ENCODE results near the gene GPC5.
"Not testable (repeated sequence)": the region's sequence is repeated elsewhere in the genome, so short reads cannot be mapped to it uniquely, and the experiment has no call there.

The GPC5 gene

GRCh38 chr13:92694047-92694446, 1295.6 kb downstream of the GPC5 start:
- DNase-seq = no peak

GRCh38 chr13:92695827-92696226, 1297.4 kb downstream of the GPC5 start:
- DNase-seq = not testable (repeated sequence)

GRCh38 chr13:92716749-92717148, 1318.3 kb downstream of the GPC5 start:
- DNase-seq = no peak

- no peak for DNase-seq
Observed at GRCh38 chr13:92717857-92718256, 1319.4 kb downstream of the GPC5 start.

GRCh38 chr13:92719868-92720267, 1321.4 kb downstream of the GPC5 start:
- no peak for DNase-seq

- DNase-seq = no peak
Observed at GRCh38 chr13:92721620-92722019, 1323.2 kb downstream of the GPC5 start.

GRCh38 chr13:92727118-92727517, 1328.7 kb downstream of the GPC5 start:
- DNase-seq = no peak

GRCh38 chr13:92734068-92734467, 1335.6 kb downstream of the GPC5 start:
- no peak for DNase-seq

GRCh38 chr13:92734545-92734944, 1336.1 kb downstream of the GPC5 start:
- DNase-seq = no peak

GRCh38 chr13:92735909-92736308, 1337.5 kb downstream of the GPC5 start:
- no peak for DNase-seq

GRCh38 chr13:92739306-92739818, 1340.9 kb downstream of the GPC5 start:
- no peak for DNase-seq

GRCh38 chr13:92743992-92744391, 1345.6 kb downstream of the GPC5 start:
- no peak for DNase-seq

- no peak for DNase-seq
Observed at GRCh38 chr13:92745258-92745657, 1346.8 kb downstream of the GPC5 start.

- DNase-seq = not testable (repeated sequence)
Observed at GRCh38 chr13:92752705-92753104, 1354.3 kb downstream of the GPC5 start.

GRCh38 chr13:92761710-92762109, 1363.3 kb downstream of the GPC5 start:
- DNase-seq = no peak

GRCh38 chr13:92767468-92767867, 1369.0 kb downstream of the GPC5 start:
- no peak for DNase-seq

- DNase-seq = no peak
Observed at GRCh38 chr13:92768602-92769001, 1370.2 kb downstream of the GPC5 start.

- no peak for DNase-seq
Observed at GRCh38 chr13:92769046-92769445, 1370.6 kb downstream of the GPC5 start.

GRCh38 chr13:92775658-92776057, 1377.2 kb downstream of the GPC5 start:
- DNase-seq = no peak

GRCh38 chr13:92781965-92782690, 1383.7 kb downstream of the GPC5 start:
- DNase-seq = no peak

GRCh38 chr13:92802776-92803175, 1404.4 kb downstream of the GPC5 start:
- no peak for DNase-seq

- DNase-seq = no peak
Observed at GRCh38 chr13:92804346-92804745, 1405.9 kb downstream of the GPC5 start.

GRCh38 chr13:92804926-92805325, 1406.5 kb downstream of the GPC5 start:
- no peak for DNase-seq

GRCh38 chr13:92805766-92806165, 1407.3 kb downstream of the GPC5 start:
- DNase-seq = no peak

GRCh38 chr13:92806215-92806614, 1407.8 kb downstream of the GPC5 start:
- no peak for DNase-seq

Measured in activated naive CD4-positive, alpha-beta T cell treated with anti-CD3 and anti-CD28 coated beads, Interleukin-2, amount 50 U/mL, for 16 hours (primary cell).